PC-3 (cell line): ENCODE data around the gene JAM2. TPM values are rescaled to one million over a fixed set of nuclear protein-coding genes. Genes with fewer than 3 reads are reported as not detected.
A peak's percentile ranks its signal among the peaks of the same experiment; 100 is the strongest.

Experiments used
- ATAC-seq: fragments of 200-7000 bp; cut with Tn5 transposase; 2 replicates; pipeline ENCODE4 v1.9.1; 2020; ENCODE audit warnings: mild to moderate bottlenecking, moderate library complexity
- BruUV-seq: library from RNA; stranded (reverse); fragments of 400-500 nt; replicated peaks from 2 replicates; lab custom pipeline; 2021; lab: Mats Ljungman, UMichigan
- CTCF ChIA-PET: fragments of 300-600 bp; sonication (Branson Sonifier 250); formaldehyde crosslinking; loops from one replicate; lab custom pipeline; 2022; ENCODE audit warnings: antibody characterized with exemption; lab: Charles Lee
- POLR2A ChIA-PET: fragments of 300-600 bp; sonication (Branson Sonifier 250); formaldehyde crosslinking; loops from one replicate; lab custom pipeline; 2022; ENCODE audit warnings: antibody characterized with exemption; ENCODE audit not compliant: unreplicated experiment; lab: Charles Lee
- DNase-seq: peaks from one replicate; pipeline ENCODE4 v3.0.0-alpha.2; 2015
- H2AFZ ChIP-seq: fragments of 300-600 bp; sonication (generic); 2 replicates; pipeline ENCODE4 v1.6.0; 2016; ENCODE audit warnings: antibody characterized with exemption, low read length
- H3F3A ChIP-seq: fragments of 300-600 bp; sonication (generic); one replicate; pipeline ENCODE4 v1.6.0; 2017; ENCODE audit warnings: antibody characterized with exemption, low read length, control low read depth, mild to moderate bottlenecking; ENCODE audit not compliant: unreplicated experiment
- H3K27ac ChIP-seq: fragments of 300-600 bp; sonication (generic); 2 replicates; pipeline ENCODE4 v1.5.1; 2016; ENCODE audit warnings: mild to moderate bottlenecking, low read length
- H3K27me3 ChIP-seq: fragments of 300-600 bp; sonication (generic); 2 replicates; pipeline ENCODE4 v1.6.1; 2016; ENCODE audit warnings: low read length, mixed read lengths
- H3K36me3 ChIP-seq: fragments of 300-600 bp; sonication (generic); 2 replicates; pipeline ENCODE4 v1.6.1; 2016; ENCODE audit warnings: low read depth, mixed run types, low read length, mixed read lengths
- H3K4me1 ChIP-seq: fragments of 300-600 bp; sonication (generic); 2 replicates; pipeline ENCODE4 v1.5.1; 2016; ENCODE audit warnings: low read length; ENCODE audit not compliant: insufficient read depth
- H3K4me2 ChIP-seq: fragments of 300-600 bp; sonication (generic); 2 replicates; pipeline ENCODE4 v1.6.0; 2016; ENCODE audit warnings: low read length
- H3K4me3 ChIP-seq: fragments of 300-600 bp; sonication (generic); 2 replicates; pipeline ENCODE4 v1.5.1; 2016; ENCODE audit warnings: mild to moderate bottlenecking, low read length, mixed read lengths
- H3K79me2 ChIP-seq: fragments of 300-600 bp; sonication (generic); 2 replicates; pipeline ENCODE4 v1.6.1; 2017; ENCODE audit warnings: low read length, mixed read lengths
- H3K9ac ChIP-seq: fragments of 300-600 bp; sonication (generic); 2 replicates; pipeline ENCODE4 v1.6.0; 2016; ENCODE audit warnings: mild to moderate bottlenecking, low read length
- H3K9me2 ChIP-seq: fragments of 300-600 bp; sonication (generic); replicated peaks from 2 replicates; pipeline ENCODE4 v1.6.1; 2016; ENCODE audit warnings: mixed run types, low read length, mixed read lengths
- H3K9me3 ChIP-seq: fragments of 300-600 bp; sonication (generic); 2 replicates; pipeline ENCODE4 v1.6.1; 2016; ENCODE audit warnings: low read length, mixed read lengths
- H4K20me1 ChIP-seq: fragments of 300-600 bp; sonication (generic); 2 replicates; pipeline ENCODE4 v1.6.1; 2016; ENCODE audit warnings: low read length, mixed read lengths
- EZH2 ChIP-seq: fragments of 300-600 bp; sonication (generic); IDR thresholded peaks from one replicate; pipeline ENCODE4 v1.6.1; 2017; ENCODE audit warnings: antibody characterized with exemption, mild to moderate bottlenecking, low read length; ENCODE audit not compliant: unreplicated experiment
- EZH2phosphoT487 ChIP-seq: fragments of 300-600 bp; sonication (generic); IDR thresholded peaks from 2 replicates; pipeline ENCODE4 v1.6.1; 2018; ENCODE audit warnings: mild to moderate bottlenecking, antibody characterized with exemption, low read length, borderline replicate concordance
- intact Hi-C: fragments of 100-400 bp; cut with micrococcal nuclease; formaldehyde crosslinking; loops from 2 replicates; pipeline ENCODE4 v1.9.0; 2023
- total RNA-seq: library from RNA; depleted of rRNA; stranded (reverse); fragments of >200 nt; gene quantifications from 2 replicates; pipeline ENCODE4 v1.2.3, GENCODE V29; 2014
- TF ChIP-seq, protein P1 (sequence below): fragments of 300-600 bp; sonication (generic); conservative IDR thresholded peaks from 2 replicates; pipeline ENCODE4 v1.5.1; 2017; ENCODE audit warnings: antibody characterized with exemption, low read depth, mild to moderate bottlenecking, low read length

The JAM2 gene
- total RNA-seq, 1 experiment from 2014 or later: not detected

DNA sequence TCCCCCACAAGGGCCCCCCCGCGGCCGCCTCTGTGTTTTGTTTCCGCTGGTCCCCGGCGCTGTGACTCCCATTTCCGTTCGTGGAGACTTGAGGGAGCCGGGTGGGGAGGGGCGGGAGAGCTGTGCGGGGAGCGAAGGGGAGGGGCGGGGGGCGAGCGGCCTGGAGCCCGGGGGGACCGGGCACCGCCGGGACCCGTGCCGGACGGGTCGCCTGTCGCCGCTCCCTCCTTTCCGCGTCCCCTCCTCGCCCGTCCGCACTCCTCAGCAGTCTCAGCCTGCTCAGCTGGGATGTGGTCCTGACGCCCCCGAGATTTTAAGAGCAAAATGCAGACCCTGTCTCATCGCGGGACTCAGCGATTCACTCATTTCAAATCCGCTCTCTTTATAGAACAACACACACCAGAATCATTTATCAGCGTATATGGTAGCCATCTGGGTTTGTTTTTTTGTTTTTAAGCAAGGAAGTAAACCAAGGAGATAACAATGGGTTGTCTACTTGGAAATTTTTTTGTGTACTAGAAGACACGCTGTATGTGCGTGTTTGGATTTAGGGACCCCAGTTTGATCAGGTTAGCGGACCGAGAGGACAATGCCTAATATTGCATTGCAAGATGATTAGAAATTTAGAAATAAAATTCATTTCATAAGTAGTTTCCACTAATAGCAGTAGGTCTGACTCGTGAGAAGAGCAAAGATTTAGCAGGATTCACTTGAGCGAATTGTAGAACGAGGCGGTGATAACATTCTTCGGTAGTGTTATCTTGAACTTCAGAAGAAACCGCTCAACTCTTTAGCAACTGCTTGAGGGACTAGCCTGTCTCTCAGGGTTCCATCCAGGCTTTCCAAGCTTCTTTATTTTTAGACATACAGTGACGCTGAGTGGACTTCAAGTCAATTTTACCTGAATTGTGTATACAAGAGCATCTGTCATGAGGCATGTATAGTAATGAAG, 96.9 kb downstream of the JAM2 start:
- Histone ChIP-seq H3K9ac (peak overlapping the region; percentile 99), H3K36me3 (no peaks in the 10 kb centered on the region), H3K4me1 (peaks cover 18% of the 10 kb centered on the region; the same call in 1 of the 2 replicates), H3K27ac (peak overlapping the region; percentile 97), H2AFZ (peak overlapping the region; percentile 90), H3K9me2 (no peaks in the 10 kb centered on the region), H3K27me3 (no peaks in the 10 kb centered on the region), H3K4me2 (peak overlapping the region; percentile 94), H3F3A (no peaks in the 10 kb centered on the region), H4K20me1 (peaks cover 5% of the 10 kb centered on the region; the same call in 1 of the 2 replicates), H3K9me3 (no peaks in the 10 kb centered on the region), H3K4me3 (peak overlapping the region; percentile 93), H3K79me2 (peaks cover 90% of the 10 kb centered on the region)
- ChIA-PET POLR2A (no interaction called here), CTCF (no interaction called here)
- TF ChIP-seq EZH2: no peak
- TF ChIP-seq EZH2phosphoT487: no peak
- TF ChIP-seq, protein P1, sequence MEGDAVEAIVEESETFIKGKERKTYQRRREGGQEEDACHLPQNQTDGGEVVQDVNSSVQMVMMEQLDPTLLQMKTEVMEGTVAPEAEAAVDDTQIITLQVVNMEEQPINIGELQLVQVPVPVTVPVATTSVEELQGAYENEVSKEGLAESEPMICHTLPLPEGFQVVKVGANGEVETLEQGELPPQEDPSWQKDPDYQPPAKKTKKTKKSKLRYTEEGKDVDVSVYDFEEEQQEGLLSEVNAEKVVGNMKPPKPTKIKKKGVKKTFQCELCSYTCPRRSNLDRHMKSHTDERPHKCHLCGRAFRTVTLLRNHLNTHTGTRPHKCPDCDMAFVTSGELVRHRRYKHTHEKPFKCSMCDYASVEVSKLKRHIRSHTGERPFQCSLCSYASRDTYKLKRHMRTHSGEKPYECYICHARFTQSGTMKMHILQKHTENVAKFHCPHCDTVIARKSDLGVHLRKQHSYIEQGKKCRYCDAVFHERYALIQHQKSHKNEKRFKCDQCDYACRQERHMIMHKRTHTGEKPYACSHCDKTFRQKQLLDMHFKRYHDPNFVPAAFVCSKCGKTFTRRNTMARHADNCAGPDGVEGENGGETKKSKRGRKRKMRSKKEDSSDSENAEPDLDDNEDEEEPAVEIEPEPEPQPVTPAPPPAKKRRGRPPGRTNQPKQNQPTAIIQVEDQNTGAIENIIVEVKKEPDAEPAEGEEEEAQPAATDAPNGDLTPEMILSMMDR: no peak
- ATAC-seq (peak; percentile 63), DNase-seq (peak; percentile 77)
- intact Hi-C loops: loop anchor here (1.0 to 10.0 kb wide), 2 partner anchors 128 to 129 kb away; no protein-coding TSS in a partner anchor
- BruUV-seq: TSS peak; percentile 29

DNA sequence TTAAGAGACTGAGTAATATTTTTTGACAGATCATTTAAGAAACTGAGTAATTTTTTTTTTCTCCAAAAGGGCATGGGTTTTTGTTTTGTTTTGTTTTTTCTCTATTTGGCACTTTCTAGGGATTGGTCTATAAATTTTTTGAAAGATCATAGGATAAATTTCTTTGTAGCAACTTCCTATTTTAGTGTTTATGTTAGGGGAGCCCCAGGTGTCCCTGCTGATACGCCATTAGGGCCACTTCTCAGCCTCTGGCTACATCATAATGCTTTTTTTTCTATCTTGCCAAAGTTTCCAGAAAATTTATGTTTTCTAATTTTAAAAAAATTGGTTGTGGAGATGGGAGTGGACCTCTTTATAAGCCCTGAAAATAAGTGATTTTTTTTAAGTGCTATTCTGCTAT, 98.4 kb downstream of the JAM2 start:
- ChIA-PET CTCF (no interaction called here), POLR2A (no interaction called here)
- no peak overlapping the region for H3K9ac ChIP-seq
- peaks cover 75% of the 10 kb centered on the region for H3K79me2 ChIP-seq
- no TSS peak for BruUV-seq
- peaks cover 2% of the 10 kb centered on the region; the same call in 1 of the 2 replicates for H3K36me3 ChIP-seq
- no peak overlapping the region for H3K27ac ChIP-seq
- H3F3A ChIP-seq: no peaks in the 10 kb centered on the region
- H4K20me1 ChIP-seq: peaks cover 5% of the 10 kb centered on the region; the same call in 1 of the 2 replicates
- no peaks in the 10 kb centered on the region for H3K9me2 ChIP-seq
- H2AFZ ChIP-seq: no peak overlapping the region
- H3K4me1 ChIP-seq: peaks cover 11% of the 10 kb centered on the region; the same call in 1 of the 2 replicates
- no peaks in the 10 kb centered on the region for H3K9me3 ChIP-seq
- no peaks in the 10 kb centered on the region for H3K27me3 ChIP-seq
- intact Hi-C loops: loop anchor here (10.0 kb wide), 1 partner anchor 127 kb away; no protein-coding TSS in a partner anchor
- TF ChIP-seq, protein P1: no peak
- TF ChIP-seq EZH2phosphoT487 (no peak), EZH2 (no peak)
- no peak for ATAC-seq
- H3K4me2 ChIP-seq: peak overlapping the region; percentile 94; the same call in 1 of the 2 replicates
- DNase-seq: no peak
- 0 out of 2 replicates have a peak overlapping the region, but pooled peaks have one; percentile 93 for H3K4me3 ChIP-seq
